Fibroblast of the conjunctiva (primary cell): ENCODE measurements around the gene SLC22A5.
A peak's percentile ranks its signal among the peaks of the same experiment; 100 is the strongest.
"Not testable (repeated sequence)": the region's sequence is repeated elsewhere in the genome, so short reads cannot be mapped to it uniquely, and the experiment has no call there.

Experiments used
- DNase-seq: peaks from one replicate; pipeline ENCODE4 v3.0.0-alpha.2; 2010; ENCODE audit warnings: low read depth

Gene SLC22A5

DNA sequence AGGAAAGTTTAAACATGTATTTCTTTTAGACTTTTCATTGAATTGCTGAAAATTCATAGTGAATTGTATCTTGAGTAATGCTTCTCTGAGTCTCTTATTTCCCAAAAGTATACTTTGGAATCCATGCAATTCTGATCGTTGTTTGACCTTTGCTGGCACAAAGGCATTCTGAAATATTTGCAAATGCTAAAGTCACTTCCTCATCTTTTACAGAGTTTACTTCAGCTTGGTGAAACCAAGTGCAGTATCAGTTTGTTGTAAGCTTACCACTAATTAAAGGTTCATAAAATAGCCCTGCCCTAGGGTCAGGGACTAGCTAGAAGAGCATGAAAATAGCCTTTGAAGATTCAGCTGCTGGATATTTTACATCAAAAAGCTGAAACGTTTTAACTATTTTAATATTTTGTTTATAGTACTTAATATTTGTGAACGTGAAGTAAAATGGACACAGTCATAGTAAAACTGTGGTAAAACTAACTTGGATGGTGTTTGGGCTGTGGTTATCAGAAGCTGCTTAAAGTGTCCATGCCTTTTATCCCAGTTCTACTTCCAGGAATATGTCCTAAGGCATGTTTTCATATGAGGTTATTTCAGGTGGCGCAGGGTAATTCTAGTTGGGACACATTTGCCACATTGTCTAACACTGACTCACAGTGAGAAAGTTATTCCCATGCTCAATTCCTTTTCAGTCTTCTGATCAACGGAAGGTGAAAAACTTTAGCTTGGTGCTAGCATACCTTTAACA, 45.3 kb downstream of the SLC22A5 start:
- DNase-seq = no peak

DNA sequence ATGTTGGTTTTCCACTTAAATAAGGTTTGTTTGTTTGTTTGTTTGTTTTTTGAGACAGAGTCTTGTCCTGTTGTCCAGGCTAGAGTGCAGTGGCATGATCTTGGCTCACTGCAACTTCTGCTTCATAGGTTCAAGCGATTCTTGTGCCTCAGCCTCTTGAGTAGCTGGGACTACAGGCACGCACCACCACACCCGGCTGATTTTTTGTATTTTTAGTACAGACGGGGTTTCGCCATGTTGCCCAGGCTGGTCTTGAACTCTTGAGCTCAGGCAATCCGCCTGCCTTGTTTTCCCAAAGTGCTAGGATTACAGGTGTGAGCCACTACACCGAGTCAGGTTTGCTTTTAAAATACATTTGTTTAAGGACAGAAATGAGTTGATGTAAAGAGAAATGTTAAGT, 46.0 kb downstream of the SLC22A5 start:
- not testable (repeated sequence) for DNase-seq

DNA sequence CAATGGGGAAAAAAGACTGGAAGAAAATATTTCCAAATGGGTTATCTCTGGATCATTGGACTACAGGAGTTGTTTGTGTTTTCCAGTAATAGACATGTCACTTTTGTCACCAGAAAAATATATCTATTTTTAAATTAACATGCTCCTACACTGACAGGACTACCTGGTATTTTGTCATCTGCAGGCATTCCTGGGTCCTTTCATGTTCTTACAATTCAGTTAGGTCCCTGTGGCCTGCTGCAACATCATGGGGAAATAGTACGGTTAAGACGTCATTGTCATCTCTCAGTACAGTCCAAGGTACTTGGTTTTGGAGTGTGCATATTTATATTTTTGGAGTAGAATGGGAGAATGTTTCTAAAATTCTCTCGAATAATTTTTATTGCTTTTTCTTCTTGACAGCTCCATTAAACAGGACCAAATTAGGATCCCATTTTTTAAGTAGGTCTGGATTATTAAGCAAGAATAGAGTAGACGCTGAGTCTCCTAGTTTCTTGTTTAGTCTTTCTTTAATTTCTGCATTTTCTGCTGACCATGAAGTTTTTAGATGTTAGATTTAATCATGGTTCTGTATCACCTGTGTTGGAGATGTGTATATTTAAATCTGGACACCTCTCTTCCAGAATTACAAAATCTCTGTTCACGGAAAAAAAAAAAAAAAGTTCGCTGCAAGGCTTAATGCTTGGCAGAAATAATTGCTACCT, 46.9 kb downstream of the SLC22A5 start:
- no peak for DNase-seq

DNA sequence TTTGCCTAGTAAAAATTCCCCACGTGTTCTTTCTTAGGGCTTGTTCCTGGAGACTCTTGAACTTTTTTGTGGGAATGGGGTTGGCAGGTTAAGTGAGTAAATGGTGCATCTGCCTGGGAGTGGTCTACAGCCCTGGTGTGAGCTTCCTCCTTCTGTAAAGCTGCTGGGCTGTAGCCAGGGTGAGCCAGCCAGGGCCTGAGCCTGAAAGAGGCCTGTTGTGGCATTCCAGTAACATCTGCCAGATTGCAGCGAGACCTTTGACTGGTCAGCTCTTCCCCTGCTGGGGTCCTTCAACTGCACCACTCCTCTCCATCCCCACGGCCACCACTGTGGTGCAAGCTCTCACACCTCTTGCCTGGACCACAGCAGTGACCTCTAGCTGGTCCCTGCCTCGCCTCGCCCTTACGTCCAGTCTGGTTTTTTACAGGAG, 47.5 kb downstream of the SLC22A5 start:
- DNase-seq = no peak

DNA sequence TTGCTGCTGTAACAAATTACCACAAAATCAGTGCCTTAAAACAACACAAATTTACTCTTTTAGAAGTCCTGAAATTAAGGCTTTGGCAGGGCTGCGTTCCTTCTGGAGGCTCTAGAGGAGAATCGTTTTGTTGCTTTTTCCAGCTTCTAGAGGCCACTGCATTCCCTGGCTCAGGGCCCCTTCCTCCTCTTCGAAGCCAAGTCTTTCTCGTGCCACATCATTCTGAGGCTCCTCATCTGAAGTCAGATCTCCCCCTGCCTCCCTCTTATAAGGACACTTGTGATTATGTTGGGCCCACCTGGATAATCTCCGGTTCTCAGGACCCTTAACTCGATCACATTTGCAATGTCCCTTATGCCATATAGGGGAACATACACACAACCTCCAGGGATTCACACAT, 48.0 kb downstream of the SLC22A5 start:
- no peak for DNase-seq

DNA sequence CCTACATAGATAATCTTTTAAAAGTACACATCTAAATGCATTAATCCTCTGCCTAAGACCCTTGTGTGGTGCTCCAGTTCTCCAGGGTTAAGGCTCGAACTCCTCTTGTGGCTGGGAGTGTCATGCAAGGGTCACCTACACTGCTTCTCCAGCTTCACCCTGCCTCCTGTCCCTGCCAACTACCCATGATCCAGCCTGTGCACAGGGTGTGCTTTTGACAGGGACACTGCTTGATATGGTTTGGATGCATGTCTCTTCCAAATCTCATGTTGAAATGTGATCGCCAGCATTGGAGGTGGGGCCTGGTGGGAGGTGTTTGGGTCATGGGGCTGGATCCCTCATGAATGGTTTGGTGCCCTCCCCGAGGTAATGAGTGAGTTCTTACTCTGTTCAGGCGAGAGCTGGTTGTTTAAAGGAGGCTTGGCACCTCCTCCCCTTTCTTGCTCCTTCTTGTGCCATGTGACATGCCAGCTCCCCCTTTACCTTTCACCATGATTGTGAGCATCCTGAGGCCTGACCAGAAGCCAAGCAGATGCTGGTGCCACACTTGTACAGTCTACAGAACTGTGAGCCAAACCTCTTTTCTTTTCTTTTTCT, 48.5 kb downstream of the SLC22A5 start:
- no peak for DNase-seq

DNA sequence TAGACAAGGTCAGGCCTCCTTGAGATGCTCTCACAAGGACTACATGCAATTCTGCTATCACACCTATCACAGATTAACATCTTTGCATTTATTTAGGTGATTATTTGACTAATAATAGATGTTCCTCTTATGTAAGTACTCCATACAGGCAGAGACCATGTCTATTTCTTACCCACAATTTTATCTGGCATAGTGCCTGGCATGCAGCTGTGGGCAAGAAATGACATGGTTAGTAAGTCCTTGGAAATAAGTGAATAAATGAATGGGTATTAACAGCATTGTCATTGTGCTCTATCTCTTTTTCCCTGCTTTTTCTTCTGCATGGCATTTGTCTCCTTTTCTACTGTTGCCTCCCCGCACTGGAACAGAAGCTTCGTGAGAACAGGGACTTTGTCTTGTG, 49.4 kb downstream of the SLC22A5 start:
- no peak for DNase-seq

DNA sequence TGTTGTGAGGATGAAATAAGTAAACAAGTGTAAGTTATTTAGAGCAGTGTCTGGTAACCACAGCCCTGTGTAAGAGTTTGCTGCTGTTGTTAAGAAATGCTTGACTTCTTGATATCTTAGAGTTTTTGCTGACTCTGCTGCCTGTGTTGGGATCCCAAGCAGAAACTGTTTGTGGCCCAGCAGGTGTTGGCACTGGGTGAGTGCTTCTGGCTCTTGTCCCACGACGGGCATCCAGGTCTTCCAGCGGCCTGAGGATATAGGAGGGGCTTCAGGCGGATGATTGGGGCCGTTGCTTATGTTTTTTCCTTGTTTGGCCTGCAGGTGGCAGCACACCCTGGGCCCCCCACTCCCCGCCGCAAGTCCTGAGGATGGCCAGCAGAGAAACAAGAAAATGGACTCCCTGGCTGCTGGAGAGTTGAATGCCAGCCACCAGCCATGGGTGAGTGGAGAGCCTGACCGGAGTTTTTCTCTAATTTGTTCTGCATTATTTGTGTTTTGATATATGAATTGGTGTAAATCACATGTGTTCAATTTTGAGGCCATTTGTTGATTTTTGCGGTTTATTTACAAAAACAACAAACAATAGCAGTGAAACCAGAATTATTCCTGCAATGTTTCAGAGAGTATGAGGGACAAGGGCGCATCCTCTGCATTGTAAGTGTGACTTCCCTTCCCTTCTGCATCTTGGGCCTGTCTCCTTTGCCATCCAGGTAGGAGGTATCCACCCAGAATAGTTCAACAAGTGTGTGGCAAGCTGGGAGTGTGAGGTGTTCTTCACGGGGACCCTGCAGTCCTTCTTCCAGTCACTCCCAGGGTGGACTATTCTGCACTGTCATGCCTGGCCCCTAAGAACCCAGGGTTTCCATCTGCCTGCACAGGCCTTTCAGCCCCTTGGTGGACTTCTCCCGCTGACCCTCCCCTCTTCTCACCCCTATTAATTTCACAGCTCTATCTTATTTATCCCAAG, 50.3 kb downstream of the SLC22A5 start:
- DNase-seq = peak; percentile 58

DNA sequence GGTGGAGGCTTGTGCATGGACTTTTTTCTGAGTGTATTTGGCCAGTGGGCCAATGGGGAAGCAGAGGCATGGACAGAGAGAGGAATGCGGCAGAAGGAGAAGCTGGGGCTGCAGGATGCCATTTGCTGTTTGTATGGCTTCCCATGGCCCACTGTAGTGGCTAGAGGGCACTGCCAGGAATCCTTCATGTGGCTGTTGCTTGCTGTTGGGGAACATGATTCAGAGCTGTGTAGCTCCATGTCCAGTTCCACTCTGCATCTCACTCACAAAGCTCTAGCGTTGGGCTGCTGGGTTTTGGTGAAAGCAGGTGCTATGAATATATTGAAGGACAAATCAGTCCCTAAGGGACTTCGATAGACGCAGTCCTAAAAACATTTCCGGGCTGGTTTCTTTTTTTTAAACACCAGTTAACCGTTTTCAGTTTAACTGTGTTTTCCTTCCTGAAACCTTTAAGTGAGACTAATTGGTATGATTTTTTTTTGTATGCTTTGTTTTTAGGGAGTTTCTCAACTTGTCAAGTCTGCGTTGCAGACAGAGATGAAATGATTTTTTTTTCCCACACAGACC, 51.3 kb downstream of the SLC22A5 start:
- DNase-seq = no peak

DNA sequence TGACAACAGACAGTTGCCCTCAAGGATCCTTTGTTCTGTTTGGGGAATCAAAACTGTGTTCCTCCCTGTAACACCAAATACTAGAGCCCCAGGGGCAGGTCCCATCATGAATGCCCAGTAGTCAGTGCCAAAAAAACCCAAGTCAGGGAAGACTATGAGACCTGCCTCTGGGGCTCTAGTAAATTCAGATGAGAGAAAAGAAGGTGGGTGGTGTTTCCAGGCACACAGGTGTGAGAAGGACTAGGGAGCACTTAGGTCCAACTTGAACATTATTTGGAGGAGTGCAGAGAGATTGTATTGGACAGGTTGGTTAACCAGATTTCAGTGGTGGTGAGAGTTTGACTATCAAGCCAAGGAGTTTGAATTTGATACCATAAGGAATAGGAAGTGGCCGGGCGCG, 52.0 kb downstream of the SLC22A5 start:
- no peak for DNase-seq

DNA sequence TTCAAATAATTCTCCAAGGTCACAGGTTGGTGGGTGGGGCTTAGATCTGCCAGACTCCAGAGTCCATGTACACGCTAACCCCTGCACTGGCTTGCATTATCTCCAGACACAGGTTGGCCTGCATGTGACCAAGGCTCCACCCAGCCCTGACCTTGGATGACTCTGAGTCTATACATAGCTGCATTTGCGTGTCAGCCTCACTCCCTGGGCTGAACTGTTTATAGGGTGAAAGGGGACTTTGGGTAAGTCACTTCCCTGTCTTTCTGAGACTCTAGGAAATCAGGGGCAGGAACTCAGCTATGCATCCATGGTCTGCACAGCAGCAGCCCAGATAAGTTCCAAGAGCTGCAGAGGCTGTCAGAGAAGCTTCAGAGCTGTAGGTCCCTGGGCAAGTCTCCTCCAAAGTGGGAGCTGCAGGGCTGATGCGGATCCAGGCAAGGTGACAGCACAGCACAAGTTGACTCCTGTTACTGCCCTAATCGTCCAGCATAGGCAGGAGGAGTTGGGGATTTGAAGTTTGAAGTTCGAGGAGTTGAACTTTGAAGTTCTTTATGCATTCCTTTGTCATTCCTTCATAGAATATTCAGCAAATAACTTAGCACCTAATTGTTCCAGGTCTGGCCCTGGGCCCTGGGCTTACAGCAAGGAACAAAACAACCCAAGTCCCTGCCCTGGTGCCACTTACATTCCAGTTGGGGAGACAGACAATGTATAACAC, 53.4 kb downstream of the SLC22A5 start:
- DNase-seq = no peak

DNA sequence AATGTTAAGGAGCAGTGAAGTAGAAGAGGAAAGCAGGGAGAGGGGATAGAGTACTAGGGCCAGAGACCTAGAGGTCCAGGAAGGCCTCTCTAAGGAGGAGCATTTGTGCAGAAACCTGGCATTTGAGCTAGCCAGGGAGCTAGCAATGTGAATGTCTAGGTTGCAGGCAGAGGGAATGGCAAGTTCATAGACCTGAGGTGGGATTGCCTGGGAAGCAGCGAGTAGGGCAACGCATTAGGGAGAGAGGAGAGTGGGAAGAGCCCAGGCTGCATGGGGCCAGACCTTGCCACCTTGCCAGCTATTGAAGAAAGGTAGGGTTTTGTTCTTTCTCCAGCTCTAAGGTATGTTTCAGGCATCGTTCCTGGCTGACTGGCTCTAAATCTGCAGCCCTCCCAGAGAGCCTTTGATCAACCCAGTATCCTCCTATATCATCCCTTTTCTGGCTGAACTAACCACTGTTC, 54.0 kb downstream of the SLC22A5 start:
- no peak for DNase-seq

DNA sequence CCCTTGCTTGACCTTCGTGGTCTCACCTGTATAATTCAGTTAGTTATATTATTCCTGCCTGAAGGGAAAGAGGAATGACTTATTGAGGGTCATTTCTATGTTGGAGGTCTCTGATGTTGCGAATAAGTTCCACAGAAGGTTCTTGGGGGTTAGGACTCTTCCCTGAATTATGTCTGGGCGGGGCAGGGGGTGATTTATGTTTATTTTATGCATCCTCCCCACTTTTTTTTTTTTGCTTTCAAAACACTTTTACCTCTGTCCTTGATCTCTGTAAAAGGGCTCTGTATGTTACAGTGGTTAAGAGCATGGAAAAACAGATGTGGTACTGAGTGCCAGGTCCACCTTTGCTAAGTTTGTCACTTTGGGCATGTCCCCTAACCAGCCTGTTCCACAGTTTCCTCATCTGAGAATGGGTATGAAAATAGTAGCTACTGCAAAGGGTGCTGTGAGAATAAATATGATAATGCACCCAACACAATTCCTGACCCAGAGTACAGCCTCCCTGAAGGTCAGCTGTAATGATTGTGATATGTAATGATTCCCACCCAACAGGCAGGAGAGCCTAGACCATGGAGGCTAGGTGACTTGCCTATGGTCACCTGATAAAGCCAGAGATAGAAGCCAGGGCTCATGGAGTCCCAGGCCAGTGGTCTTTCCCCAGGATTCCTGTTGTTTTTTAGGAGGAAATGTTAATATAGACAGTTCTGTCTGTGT, 54.8 kb downstream of the SLC22A5 start:
- DNase-seq = no peak

DNA sequence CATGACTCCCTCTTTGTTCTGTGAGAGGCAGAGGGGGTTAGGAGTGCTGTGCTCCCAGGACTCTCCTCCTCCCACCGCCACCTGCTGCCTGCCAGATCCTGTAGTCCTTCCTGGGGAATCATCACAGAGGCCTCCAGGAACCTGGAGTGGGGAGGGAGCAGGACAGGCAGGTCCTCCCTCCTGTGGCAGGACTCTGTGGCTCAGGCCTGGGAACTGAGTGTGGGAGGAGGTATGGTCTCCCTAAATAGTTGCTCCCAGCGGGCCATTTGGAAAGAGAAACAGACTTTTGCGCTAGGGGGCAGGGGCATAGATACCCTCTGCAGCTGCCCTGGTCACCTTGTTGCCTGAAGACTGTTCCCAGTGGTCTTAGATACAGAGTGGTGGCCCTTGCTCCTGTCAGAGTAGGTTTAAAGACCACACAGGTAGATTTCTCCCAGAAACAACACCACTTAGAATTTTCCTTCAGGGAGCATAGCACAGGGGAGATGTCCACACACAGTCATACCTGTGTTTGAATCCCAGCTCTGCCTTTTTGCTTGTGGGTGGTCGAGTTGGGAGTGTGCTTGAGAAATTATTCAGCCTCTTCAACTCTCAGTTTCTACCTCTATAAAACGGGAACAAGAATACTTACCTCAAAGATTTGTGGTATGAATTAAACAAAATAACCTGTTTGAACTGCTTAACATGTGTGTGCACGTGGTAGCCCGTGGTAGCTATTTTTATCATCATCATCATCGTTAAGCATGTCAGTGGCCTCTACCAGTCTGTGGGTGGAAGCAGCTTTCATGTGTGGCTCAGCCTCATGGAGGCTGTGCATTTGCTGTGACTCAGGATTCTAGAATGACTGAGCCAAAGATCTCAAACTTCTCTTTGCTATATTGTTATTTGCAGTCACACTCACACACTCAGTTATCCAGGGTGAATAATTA, 55.8 kb downstream of the SLC22A5 start:
- no peak for DNase-seq

DNA sequence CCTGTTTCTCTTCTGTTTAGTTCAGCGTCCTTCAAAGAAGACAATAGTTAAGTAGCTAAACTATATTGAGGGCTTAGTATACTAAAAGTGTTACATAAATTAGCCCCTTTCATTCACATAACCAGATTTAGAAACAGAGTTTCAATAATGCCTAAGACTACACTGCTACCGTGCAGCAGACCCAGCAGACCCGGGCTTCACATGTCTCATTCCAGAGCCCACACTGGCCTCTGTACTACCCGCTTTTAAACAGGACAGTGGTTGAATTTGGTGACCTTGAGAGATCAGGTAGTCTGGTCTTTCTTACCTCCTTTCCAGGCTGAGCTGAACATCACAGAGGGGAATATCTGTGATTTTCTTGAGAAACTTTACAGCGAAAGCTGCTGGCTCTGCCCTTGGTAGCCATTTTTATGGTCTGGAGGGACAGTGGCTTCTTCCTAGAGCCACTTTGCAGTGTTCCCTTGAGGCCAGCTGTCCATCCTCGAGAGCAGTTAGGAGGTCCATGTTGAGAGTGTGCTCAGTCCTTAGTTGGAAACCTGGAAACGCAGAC, 56.5 kb downstream of the SLC22A5 start:
- DNase-seq = no peak

DNA sequence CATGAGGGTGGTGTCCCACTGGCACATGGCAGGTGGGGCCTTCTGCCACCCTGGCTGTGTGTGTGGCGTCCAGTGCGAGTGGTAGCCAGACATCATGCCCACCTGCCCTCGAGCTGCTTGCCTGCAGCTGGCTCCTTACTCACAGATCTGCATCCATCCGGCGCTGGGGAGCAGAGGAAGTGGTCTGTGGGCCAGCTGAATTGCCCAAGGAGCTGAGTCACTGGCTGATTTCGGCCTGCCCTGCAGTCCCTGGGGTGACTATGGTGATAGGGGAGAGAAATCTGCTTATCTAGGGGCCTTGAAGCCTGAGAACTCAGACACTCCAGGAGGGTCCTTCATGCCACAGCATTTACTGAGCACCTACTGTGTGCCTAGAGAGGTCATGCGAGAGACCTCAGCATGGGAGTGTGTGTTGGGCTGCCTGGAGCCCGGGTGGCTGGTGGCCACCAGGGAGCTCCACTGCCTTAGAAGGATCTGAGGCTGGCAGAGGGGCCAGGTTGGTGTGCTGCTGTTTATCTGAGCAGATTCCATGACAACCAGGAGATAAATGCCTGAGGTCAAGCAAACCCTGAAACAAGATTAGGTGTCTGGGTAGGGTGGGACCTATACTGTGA, 57.1 kb downstream of the SLC22A5 start:
- DNase-seq = peak; percentile 77

DNA sequence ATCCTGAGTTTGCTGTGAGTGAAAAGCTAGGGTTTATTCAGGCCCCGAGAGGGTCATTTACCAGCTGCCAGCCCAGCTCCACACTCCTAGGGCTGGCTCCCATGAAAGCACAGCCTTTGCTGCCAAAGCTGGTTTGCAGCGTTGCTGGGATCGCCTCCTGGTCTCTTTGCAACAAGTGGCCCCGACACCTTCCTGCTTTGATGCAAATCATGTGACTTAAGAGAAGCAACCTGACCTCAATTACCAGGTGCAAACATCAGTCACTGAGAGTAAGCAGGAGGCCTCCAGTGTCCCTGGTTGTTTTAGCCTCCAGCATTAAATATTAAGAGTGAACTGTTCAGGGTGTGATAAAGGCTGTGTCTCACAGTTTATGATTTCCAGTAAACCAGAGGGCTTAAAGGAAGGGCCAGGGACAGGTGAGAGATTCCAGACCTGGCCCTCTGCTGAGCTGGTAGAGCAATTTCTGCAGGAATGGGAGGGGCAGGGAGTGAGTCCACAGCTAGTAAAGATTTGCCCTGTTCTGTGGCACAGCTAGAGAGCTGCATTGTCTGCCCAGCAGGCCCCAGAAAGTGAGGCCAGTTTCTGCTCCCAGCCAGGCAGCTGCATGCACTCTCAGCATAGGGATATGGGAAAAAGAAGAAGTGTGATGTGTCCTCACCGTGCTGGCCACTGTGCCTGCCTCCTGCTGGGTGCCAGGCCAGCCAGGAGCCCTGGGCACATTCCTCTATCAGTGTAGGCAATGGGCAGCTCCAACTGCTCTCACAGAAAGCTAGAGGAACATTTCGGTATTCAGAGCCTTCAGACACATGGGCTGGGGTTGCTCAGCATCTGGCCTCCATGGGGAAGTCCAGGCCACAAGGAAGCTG, 58.0 kb downstream of the SLC22A5 start:
- DNase-seq = no peak

DNA sequence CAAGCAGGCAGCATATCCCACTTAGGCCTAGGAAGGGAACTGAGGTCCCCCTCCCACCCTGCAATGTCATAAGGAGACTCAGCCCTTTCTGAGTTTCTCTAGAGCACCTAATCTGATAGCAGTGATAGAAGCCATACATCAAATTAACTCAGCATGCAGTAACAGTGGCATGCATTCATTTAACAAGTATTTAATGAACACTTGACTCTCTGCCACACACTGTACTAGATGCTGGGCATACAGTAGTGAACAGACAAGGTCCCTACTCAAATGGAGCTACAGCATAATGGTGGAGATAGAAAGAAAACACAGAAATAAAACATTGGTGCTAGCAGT, 58.6 kb downstream of the SLC22A5 start:
- no peak for DNase-seq
